GM19372 (cell line): ENCODE measurements around the gene CTSW.
A peak's percentile ranks its signal among the peaks of the same experiment; 100 is the strongest.

ENCODE experiments used
- ATAC-seq: cut with Tn5 transposase; IDR thresholded peaks from one replicate; pipeline ENCODE4 v1.9.1; 2021; ENCODE audit warnings: mild to moderate bottlenecking, low read depth, moderate library complexity; ENCODE audit not compliant: unreplicated experiment

The CTSW gene

DNA sequence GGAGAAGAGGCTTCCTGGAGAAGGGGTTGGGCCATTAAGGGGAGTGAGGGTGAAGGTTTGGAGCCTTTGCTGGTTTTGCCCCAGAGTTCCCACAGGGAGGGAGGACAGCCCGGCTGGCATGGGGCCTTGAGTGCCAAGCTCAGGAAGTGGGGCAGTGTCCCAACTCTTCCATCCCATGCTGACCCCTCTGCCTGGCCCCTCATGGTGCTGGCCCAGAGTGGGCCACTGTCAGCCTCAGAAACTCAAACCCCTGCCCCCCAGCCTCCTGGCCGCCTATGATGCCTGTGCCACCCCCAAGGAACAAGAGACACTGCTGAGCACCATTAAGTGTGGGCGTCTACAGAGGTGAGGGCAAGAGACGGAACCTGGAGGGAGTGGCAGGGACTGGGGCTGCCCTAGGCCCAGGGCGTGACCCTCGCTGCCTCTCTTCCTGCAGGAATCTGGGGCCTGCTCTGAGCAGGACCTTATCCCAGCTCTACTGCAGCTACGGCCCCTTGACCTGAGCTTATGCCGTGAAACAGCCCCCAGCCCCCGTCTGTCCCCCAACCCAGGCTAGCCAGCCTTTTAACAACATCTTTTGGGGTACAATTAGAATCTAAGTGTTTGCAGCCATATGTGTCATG, 14.0 kb upstream of the CTSW start:
- no peak for ATAC-seq

DNA sequence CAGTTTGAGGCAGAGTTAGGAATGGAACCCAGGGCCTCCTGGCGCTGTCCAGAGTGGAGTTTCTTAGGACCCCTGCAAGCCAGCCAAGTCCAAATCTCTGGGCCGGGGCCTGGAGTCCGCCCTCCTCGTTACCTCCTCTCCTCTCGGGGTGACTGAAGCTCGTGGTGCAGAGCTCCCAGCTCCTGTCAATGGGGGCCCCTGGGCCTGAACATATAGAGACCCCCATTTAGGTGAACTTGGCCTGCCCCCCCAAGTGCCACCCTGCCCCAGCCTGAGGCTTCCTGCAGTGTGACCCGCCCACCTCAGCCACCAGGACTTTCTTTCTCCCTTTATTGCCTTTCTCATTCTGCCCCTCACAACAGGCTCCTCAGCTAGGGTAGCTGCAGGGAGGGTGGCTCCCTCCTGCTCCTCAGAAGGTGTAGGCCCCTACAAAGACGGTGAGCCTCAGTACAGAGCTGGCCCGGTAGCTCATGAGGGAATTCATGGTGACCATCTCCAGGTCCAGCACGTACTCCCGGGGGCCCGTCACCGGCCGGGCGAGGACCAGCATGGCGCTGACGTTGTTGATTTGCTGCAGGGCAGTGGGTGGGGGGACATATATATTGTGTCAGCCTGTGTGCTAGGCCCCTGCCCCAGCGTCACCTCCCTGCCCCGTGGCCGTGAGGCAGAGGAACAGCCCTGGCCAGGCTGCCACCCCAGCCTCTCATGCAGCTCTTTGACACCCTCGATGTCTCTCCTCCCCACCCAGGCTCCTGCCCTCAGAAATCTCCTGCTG, 12.9 kb upstream of the CTSW start:
- no peak for ATAC-seq

DNA sequence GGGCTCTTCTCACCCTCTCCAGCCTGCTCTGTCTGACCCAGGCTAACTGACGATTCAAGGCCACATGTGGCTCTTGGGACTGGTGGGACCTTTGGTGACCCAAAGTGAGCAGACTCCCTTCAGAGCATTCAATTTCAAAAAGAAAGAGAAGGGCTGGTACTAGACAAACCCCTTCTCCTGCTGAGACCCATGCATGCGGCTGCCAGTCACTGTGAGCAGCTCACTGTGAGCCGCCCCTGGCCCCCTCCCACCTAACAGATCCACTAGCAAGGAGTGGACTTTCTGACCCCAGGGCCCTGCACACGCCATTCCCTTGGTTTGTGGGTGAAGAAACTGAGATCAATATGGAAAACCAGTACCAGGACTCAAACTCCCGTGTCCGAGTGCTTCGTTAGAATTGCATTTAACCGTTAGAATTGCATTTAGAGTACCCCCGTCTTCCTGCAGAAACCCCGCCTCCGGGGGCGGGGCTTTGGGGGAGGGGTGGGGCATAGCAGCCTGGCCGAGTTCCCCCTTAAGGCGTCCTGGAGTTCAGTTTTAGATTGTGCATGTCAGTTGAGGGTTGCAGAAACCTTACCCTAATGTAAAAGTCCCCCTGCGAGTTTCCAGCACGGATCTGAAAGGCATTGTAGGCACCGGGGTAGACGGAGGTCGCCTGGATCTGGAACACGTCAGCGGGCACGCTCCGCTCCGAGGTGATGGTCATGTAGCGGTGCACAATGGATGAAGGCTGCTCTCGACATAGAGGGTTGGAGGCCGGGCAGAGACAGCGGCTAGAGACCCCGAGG, 12.2 kb upstream of the CTSW start:
- ATAC-seq = no peak

DNA sequence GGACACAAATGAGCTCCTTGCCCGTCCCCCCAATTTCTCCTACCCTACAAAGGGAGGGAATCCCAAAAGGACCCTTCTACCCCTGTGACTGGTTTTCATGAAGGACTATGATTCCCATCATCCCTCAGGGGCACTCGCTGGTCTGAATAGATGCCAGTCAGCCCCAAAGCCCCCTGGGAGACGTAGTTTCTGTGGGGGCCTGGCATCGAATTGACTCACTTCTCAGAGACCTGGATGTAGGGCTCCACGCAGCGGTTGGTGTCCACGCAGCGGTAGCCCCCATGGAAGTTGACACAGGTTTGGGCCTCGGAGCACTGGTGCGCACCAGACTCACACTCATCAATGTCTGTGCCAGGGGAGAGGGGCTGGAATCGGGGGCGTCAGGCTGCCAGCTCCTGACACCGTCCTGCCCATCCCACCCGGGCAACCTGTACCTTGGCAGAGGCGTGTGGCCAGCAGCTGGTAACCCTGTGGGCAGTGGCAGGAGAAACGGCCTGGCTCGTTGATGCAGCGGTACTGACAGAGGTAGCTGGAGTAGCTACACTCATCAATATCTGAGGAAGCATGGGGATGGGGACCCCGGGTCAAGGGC, 11.5 kb upstream of the CTSW start:
- ATAC-seq = no peak

DNA sequence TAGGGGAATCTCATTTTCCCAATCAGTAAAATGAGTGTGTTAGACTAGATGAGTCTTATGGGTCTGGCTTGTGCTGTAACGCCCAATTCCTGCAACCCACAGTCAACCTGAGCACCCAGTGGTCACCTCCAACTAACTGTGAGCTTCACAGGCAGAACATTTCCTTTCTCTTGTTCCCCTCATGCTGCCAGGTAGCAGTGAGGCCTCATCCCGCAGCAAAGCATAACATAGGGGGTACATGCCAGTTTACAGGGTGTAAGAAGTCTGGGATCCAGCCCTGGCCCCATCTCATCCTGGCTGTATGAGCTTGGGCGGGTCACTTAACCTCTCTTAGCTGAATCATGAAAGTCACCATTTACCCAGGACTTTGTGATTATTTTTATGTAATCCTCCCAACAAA, 10.7 kb upstream of the CTSW start:
- no peak for ATAC-seq

DNA sequence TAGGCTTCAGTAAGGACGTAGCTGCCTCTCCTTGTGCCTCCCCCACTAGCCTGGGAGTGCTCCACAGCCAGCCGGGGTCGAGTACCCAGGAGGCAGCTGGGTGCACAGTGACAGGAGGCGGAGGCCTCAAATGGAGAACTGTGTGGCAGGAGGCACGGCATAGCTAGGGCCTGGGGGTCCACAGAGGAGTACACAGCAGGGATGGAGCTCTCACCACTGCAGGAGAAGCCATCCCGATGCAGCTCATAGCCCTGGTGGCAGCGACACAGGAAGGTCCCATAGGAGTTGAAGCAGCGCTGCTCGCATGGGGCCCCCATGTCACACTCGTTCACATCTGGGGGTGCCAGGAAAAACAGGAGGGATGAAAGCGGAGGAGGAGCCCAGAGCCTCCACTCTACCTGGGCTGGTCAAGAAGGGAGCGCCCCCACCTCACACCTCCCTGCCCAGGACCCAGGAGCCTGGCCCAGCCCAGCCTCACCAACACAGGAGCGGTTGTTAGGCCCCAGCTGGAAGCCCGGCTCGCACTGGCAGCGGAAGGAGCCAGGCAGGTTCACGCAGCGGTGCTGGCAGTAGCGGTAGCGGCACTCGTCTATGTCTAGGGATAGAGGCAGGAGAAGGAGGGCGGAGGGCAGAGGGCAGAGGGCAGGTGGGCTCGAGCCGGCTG, 9.9 kb upstream of the CTSW start:
- no peak for ATAC-seq

DNA sequence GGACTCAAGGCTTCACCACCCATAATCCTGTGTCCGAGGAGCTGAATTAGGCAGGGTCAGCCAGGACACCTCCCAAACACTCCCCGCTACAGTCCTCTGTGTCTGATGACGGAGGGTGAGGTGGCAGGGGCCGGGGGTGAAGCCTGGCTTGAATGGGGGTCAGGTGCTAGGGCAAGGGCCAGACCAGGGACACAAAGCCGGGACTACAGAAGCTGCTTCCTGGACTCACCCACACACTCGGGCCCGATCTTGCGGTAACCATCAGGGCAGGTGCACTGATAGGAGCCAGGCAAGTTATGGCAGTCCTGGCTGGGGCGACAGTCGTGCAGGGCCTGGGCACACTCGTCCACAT, 9.4 kb upstream of the CTSW start:
- no peak for ATAC-seq

DNA sequence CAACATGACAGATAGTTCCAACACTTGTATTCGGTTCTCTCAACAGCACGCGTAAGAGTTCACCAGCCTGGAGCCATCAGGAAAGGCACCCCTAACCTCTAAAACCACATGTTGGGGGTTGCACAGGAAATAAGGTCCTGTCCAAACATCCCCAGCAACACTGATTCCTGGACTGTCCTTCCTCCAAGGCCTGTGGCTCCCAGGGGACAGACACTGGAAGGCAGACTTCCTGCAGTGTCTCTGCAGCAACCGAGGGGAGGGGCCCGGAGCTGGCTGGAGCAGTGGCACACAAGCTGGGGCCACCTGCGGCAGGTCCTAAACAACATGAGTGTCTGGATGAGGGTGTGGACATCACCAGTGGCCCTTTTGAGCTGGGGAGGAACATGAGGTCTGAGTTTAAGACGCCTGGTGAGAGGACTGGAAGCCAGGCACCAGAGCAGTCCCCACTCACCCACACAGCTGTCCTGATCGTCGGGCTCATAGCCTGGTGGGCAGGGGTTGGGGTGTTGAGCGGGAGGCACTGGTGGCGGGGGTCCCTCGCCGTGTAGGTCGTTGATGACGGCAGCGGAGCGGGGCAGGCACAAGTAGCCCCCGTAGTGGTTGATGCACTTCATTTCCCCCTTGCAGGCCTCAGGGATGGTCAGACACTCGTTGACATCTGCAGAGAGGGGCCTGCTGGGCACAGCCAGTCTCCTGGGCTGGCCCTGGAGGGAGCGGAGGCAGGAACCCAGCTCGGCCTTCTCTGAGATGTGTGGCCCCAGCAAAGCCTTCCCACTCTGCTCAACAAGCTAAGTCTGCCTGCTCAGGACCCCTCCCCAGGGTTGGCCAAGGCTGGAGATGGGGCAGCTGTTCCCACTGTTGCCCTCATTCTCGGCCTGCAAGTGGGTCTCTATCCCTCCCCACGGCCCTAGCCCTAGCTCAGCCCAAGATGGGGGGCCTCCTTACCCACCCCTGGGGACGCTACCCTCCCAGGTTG, 8.6 kb upstream of the CTSW start:
- no peak for ATAC-seq

DNA sequence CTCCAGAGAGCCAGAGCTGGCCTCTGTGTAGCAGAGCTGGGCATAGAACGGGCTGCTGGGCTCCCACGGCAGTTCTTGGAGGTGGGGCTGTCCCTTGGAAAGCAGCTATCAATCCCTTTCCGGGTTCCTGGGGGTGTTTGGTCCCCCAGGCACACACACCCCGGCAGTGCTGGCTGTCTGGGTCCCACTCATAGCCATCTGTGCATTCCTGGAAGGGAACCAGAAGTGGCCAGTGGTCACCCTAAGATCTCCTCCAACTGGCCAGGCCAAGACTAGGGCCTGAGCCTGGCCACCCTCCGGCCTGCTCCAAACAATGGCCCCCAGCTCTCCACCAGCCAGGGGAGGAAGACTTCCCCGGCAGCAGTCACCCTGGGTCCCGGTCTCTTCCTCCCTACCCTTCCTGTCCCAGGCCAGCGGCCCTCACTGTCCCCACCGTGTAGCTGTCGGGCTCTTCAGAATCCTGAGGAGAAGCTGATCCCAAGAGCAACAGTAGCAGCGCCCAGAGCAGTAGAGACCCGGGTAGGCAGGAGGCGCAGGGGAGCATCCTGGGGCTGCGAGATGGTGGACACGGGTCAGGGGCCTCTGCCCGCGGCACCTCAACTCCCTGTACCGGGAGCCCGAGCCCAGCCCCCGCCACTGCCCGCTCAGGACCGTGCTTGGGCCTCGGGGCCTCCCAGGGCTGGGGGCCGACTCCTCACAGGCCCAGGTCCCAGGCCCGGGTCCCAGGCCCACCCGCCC, 7.7 kb upstream of the CTSW start:
- ATAC-seq = no peak

DNA sequence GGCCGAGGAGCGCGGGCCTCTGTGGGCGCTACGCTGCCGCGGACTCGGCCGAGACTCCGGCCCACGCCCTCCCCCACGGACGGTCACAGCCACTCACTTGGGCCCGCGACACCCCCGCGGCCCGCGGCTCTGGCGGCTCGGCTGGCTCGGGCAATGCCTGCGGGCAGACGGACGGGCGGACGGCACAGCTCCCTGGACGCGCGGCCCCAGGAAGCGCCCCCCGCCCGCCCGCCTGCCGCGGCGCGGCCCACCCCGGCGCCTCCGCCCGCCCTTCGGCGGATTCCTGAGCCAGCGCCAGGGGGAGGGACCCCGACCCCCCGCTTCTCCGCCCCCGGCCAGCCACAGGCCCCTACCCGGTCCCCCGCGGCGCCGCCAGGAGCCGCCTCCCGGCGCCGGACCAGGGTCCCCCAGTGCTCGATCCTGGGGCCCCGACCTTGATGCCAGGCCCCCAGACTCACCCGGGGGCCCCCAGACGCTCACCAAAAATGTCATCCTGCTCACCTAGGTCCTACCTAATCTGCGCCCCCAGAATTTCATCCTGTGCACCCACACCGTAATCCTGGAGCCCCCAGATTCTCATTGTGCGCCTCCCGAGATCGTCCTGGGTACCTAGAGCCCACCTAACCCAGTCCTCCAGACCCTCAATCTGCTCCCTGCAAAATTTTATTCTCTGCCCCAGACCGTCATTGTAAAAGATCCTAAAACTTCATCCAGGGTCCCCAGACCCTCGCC, 6.9 kb upstream of the CTSW start, which contains the start of gene EFEMP2:
Gene EFEMP2 (minus strand): TSS at position 215 of the 732 bp plus-strand sequence. CDS start 446 bp downstream, outside the sequence.
- no peak for ATAC-seq

DNA sequence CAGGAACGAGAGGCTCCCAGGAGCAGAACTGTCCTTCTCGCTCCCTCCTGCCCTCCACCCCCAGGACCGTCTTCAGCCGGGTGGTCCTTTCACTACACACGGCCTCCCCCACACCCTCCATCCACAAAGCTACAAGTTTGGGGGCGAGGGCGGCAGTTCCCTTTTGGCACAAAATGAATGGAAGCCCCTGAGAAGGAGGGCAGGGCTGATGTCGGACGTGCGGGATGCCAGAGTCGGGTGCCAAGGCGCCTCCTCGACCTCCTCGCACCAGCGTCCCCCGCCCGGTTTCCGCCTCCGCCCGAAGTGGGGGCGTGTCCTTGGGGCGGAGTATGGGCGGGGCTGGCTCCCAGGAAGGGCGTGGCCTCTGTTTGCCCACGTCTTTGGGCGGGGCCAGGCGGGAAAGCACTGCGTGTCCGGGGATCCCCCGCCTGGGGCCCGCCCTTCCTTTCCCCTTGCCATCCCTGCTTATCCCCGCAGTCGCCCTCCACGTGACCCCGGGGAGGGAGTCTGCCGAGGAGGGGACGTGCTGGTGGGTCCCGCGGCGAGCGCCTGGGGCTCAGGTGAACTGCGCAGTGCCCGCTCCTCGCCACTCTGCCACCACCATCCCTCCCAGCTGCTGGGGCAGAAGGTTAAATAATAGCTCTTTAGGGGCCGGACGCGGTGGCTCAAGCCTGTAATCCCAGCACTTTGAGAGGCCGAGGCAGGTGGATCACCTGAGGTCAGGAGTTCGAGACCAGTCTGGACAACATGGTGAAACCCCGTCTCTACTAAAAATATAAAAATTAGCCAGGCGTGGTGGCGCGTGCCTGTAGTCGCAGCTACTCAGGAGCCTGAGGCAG, 6.1 kb upstream of the CTSW start:
- ATAC-seq = peak; percentile 85

DNA sequence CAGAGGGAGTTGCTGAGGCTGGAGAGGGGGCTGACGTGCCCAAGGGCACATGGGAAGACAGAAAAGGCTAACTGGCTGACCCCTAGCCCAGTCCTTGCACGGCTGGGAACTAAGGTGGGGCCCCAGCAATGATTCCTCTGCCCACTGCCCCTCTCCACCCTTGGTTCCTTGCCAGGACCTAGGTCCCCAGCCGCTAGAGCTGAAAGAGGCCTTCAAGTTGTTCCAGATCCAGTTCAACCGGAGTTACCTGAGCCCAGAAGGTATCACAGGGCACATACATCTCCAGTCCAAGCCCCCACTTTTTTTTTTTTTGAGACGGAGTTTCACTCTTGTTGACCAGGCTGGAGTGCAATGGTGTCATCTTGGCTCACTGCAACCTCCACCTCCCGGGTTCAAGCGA, 390 bp downstream of the CTSW start:
- no peak for ATAC-seq

DNA sequence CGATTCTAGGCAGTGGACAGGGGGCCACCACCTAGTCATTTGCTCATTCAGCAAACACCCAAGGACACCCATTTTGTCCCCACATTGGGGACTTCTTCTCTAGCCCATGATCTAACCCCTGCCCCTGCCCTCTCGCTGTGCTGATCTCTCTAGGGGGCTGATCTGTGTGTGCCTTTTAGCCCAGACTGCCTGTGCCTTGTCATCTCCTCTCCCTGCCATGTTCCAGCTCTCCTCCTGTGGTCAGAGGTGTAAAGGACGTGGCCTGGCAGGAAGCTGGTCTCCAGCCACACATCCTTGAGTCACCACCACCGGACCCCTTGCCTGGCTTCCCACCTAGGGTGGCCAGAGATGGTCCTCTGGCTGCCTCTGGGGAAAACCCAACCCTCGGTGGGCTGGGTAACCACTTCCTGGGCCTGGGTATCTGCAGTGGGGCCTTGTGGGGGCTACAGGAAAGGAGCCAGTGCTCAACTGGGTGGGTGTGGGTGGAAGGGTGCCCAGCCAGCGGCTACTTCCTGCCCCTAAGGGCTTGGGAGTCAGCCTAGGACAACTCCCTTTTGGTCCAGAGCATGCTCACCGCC, 1.3 kb downstream of the CTSW start:
- ATAC-seq = no peak

DNA sequence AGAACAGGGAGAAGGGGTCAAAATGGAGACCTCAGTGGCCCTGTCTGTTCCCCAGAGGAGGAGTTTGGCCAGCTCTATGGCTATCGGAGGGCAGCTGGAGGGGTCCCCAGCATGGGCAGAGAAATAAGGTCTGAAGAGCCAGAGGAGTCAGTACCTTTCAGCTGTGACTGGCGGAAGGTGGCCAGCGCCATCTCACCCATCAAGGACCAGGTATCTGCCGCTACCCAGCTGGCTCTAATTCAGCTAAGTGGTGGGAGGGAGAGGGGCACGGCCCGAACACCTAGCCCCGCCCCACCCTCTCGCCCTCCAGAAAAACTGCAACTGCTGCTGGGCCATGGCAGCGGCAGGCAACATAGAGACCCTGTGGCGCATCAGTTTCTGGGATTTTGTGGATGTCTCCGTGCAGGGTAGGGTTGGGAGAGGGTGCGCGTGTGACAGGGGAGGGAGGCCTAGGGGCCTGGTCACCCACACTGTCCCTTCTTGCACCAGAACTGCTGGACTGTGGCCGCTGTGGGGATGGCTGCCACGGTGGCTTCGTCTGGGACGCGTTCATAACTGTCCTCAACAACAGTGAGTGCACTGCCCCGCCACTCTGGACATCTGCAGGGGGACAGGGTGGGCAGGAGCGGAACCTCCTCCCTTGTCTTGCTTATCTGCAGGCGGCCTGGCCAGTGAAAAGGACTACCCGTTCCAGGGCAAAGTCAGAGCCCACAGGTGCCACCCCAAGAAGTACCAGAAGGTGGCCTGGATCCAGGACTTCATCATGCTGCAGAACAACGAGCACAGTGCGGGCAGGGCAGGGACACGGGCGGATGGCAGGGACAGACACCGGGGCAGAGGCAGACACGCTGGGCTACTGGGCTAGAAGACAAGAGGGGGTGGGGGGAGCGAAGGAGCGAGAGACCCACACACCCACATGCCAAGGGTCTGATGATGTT, 2.8 kb downstream of the CTSW start:
- ATAC-seq = no peak

DNA sequence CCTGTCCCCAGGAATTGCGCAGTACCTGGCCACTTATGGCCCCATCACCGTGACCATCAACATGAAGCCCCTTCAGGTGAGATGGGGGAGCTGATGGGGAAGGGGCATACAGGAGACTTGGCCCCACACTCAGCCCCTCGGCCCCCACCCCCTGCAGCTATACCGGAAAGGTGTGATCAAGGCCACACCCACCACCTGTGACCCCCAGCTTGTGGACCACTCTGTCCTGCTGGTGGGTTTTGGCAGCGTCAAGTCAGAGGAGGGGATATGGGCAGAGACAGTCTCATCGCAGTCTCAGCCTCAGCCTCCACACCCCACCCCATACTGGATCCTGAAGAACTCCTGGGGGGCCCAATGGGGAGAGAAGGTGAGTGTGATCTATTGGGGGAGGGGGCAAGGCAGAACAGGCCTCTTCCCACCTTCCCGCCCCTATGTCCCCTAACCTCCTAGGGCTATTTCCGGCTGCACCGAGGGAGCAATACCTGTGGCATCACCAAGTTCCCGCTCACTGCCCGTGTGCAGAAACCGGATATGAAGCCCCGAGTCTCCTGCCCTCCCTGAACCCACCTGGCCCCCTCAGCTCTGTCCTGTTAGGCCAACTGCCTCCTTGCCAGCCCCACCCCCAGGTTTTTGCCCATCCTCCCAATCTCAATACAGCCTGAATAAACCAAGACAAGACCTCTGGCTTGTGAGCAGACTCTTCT, 3.6 kb downstream of the CTSW start:
- no peak for ATAC-seq
